IPS-18c (cell line): ENCODE measurements around the gene PHACTR1.

Experiments used
- H3K4me3 ChIP-seq: 2 replicates; pipeline ENCODE4 v1.7.0; 2013; ENCODE audit warnings: low read depth, mild to moderate bottlenecking, low read length, moderate library complexity; ENCODE audit not compliant: insufficient read depth
- H3K9me3 ChIP-seq: one replicate; pipeline ENCODE4 v1.6.1; 2013; ENCODE audit warnings: mild to moderate bottlenecking, low read length, moderate library complexity; ENCODE audit not compliant: control insufficient read depth, insufficient read depth

Gene PHACTR1

DNA sequence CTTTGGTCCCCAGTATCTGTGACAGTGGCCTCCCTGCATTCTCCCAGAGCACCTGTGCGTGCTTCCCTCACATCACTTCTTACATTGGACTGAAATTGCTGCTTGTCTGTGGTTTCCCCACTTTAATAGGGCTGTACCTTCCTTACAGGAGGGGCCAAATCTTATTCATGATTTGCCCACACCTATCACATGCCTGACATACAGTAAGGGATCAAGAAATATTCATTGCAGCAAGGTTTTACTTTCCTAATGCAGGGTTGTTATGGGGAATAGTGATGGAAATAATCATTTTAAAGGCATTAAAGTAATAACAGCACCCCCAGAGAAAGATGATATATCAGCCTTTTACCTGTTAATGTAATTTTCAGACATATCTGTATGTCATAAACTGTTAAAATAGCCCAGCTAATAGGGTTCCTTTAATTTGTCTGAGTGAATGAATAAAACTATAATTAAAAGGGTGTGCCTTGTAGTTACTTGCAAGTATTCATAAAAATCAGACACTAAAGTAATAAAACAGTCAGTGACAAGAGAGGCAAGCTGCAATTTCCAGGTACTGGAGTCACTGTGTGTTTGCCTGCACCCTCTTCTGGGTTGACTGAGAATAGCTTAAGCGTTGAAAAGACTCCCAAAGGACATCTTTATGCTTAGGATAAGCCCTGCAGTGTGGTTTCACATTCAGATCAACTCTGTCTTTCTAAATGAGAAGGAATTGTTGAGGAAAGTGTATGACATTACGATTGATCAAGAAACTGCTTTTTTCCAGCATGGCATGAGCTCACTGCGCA, 182.7 kb downstream of the PHACTR1 start:
- Histone ChIP-seq H3K4me3 (no peak overlapping the region), H3K9me3 (no peaks in the 10 kb centered on the region)

DNA sequence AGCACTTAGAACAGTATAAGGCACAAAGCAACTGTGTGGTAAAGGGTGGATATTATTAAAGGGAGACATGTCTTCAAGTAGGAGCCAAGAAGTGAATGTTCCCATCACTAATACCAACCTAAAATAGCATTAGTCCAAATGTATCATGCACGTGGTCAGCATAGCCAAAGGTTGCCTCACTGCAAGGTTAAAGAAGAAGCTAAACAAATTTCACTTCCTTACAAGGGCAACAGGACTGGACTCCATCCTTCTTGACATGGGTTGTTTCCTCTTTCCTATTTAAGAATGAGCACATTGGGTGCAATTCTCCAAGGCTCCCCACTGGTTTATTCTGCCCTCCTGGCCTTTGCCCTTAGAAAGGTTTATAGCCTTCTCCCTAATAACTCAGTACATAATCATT, 186.7 kb downstream of the PHACTR1 start:
- no peak overlapping the region for H3K4me3 ChIP-seq
- no peaks in the 10 kb centered on the region for H3K9me3 ChIP-seq

DNA sequence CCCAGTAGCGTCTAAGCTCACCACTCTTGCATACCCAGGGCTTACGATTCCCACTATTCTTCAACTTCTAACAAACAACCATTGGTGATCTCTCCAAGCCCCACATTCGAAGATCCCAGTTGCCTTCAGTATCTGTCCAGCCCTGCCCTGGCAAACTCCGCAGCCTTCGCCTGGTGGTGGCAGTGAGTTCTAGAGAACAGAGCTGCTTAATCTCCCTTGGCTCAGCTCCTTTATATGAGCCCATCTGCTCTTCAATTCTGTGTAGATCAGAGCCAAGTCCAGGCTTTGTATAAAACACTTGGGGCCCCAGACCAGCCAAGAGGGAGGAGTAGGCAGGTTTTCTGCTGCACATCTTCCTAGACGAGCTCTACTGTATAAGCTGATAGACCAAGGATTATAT, 193.3 kb downstream of the PHACTR1 start:
- H3K4me3 ChIP-seq: no peak overlapping the region
- no peaks in the 10 kb centered on the region for H3K9me3 ChIP-seq

DNA sequence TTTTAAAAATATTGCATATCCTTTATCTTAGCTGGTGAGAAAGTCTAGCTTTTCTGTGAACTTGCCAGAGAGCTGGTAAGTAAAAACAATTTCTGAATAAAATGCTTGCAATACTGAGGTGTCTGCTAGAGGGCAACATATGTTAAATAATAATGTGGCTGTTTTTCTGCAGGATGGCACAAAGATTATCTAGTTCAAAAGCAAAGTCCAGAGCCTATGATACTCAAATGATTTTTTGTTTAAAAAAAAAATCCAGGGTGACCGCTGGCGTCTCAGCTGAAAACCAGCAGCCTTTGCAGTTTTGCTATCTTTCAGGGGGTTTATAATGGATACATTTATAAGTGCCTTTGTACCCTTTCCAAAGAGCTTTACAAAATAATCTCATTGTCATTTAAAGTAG, 194.9 kb downstream of the PHACTR1 start:
- Histone ChIP-seq H3K4me3 (no peak overlapping the region), H3K9me3 (no peaks in the 10 kb centered on the region)

DNA sequence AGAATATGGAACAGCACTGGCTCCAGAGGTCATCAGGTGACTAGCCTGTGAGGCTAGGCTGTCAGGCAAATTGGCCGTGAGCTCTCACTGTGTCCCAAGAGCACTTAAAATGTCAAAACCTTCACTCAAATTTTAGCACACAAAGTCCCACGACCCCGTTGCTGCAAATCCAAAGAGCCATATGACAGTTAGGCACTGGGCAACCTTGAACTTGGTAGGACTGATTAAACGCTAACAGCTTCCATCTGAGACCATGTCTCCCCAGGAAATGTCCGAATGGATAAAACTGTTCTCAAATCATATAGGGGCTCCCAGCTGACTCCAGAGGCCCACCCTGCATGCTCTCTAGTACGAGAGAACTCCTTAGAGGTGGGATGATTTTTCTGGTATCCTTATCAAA, 196.6 kb downstream of the PHACTR1 start:
- Histone ChIP-seq H3K4me3 (no peak overlapping the region), H3K9me3 (no peaks in the 10 kb centered on the region)

DNA sequence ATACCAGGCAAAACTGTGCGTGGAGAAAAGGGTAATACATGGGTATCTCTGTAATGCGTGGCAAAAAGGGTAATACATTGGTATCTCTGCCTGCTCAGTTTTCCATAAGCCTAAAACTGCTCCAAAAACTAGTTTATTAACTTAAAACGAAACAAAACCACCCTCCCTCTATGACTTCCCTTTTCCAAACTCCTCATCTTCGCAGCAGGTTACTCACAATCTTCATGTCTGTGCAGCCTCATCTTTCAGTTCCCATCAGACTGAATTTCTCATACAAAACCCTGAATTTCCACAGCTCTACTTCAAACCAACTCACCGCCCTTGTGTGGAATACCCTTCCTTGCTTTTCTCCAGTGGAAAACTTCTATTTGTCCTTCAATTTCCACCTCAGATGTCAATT, 199.4 kb downstream of the PHACTR1 start:
- H3K9me3 ChIP-seq: no peaks in the 10 kb centered on the region
- H3K4me3 ChIP-seq: no peak overlapping the region

DNA sequence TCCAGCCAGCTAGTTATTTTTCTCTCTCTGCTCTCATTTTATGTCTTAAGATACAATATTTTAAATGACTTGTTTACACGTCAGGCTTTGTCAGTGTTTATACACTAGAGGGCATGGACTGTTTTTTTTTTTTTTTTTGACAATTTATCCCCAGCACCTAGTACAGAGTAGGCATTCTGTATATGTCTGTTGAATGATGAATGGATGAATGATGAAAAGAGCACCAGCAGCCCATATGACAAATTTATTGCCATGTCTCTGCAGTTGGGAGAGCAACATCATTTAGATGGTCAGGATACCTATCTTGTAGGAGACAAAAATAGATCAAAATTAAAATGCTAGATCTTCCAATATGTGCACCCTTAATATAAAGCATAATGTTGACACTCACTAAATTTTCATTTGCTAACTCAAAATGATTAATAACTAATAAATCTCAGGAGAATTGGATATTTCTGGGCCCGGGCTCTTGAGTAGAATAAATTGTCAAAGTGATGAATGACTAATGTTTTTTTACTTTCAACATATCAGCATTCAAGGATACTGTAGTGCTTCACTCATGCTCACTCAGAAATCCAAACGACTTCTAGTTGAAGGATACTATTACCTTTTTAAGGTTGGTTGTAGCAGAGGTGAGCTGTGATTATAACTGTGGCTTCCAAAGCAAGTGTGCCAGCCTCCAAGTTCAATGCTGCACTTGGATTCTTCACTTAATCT, 200.0 kb downstream of the PHACTR1 start:
- Histone ChIP-seq H3K9me3 (no peaks in the 10 kb centered on the region), H3K4me3 (no peak overlapping the region)

DNA sequence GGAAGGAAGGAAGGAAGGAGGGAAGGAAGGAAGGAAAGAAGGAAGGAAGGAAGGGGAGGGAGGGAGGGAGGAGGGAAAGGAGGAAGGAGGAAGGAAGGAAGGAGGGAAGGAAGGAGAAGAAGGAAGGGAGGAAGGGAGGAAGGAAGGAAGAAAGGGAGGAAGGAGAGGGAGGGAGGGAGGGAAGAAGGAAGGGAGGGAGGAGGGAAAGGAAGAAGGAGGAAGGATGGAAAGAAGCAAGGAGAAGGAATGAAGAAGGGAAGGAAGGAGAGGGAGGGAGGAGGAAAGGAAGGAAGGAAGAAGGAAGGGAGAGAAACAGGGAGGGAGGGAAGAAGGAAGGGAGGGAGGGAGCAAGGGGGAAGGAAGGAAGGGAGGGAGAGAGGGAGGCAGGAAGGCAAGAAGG, 204.9 kb downstream of the PHACTR1 start:
- H3K9me3 ChIP-seq: no peaks in the 10 kb centered on the region
- H3K4me3 ChIP-seq: no peak overlapping the region

DNA sequence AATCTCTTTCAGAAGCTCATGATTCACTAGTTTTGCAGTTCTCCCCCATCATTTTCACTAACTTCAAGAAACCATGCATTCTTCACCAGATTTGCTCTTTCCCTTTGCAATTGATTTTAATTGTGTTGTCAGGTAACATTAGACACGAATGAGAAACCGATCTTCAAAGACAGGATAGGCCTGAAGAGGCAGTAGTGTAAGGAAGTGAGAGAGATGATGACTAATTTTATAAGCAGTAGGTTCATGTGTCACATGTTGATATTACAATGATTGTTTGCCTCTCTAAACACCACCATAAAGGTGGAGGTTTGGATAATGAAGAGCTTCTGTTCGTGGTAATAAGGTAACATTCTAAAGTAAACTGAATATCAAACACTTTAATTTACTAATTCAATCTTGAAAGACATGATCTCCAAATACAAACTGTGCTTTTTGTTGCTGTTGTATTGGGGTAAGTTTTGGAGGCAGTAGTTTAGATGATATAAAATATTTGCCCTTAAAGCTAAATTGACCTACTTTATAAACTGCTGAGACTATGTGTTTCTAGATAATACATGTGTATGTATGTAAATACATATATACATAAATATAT, 207.2 kb downstream of the PHACTR1 start:
- H3K9me3 ChIP-seq: no peaks in the 10 kb centered on the region
- no peak overlapping the region for H3K4me3 ChIP-seq

DNA sequence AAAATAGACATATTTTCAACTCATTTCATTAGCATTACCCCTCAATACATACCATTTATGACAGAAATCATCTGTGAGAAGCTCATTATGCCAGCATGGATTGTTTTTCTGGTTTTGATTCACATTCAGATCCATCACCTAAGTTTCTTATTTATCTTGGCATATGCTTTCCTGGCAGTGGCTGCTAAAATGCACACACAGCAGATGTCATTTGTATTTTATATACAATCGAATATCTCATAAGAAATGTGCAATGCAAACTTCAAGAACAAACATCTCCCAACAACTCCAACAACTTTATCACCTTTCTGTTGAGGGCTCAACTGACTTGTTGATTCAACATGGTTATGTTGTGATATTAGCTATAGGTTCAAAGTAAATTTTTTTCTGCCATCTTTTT, 208.3 kb downstream of the PHACTR1 start:
- H3K4me3 ChIP-seq: no peak overlapping the region
- no peaks in the 10 kb centered on the region for H3K9me3 ChIP-seq

DNA sequence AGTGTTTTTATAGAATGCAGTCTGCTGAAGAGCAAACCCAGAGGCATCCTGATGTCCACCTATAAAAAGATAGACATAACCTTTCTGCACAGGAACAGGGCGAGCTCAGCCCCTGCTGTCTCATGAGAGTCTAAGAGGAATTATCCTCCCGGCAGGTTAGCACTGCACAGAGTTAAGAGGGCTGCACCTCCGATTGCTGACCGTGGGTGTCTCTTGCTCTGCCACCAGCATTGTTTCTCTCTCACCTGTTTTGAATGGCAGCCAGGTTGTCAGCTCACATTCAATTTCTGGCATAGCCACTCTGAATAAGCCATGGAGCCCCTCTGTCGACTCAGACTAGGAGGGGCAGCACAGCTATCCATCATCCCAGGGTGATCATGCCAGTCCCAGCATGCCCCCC, 211.2 kb downstream of the PHACTR1 start:
- Histone ChIP-seq H3K4me3 (no peak overlapping the region), H3K9me3 (no peaks in the 10 kb centered on the region)

DNA sequence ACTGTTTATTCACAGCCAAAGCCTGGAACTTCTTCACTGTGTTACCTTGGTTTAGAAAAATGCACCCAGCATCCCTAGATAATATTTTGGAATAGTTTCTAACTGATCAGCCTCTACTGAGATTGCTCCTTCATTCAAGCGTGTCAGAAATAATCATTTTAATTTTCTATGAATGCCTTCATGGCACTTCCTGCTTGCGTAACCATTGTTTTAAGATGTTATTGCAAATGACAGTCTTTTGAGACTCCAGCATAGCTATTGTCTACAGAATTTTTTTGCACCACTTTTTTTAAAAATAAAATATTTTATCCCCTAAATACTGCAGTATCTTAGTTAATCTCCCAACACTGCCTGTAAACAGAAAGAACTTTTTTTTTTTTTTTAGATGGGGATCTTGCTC, 213.1 kb downstream of the PHACTR1 start:
- Histone ChIP-seq H3K9me3 (no peaks in the 10 kb centered on the region), H3K4me3 (no peak overlapping the region)

DNA sequence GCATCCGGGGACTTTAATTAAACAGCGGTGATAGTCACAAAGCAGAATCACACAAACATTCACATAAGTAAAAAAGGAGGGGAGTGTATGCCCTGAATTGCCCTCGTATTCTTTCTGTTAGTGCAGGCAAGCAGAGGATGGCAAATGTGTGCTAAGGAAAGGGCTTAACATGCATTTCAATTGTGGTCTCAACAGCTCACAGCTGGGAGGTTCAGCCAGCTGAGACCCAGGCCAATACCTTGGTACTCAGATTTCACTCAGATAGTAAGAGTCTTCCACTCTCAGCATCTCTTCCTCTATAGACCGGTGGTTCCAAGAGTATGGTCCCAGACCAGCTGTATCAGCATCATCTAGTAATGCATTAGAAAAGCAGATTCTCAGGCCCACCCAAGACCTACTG, 215.1 kb downstream of the PHACTR1 start:
- no peaks in the 10 kb centered on the region for H3K9me3 ChIP-seq
- no peak overlapping the region for H3K4me3 ChIP-seq

DNA sequence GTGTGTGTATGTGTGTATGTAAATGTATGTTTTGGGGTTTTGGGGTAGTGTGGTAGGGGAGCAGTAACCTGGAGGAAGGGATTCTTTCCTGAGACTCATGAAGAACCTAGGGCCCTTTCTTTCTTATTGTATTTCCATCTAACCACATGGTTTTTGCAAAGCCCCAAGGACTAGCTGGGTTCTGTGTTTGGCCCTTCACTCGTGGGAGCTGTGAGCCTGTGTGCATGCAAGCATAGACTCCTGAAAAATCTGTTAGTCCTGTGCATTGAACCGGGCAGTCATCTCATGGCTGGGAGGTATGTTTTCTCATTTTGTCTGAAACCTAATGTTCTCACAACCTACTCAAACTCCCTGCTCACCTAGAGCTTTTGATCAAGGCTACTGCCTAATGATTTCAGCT, 219.1 kb downstream of the PHACTR1 start:
- Histone ChIP-seq H3K9me3 (no peaks in the 10 kb centered on the region), H3K4me3 (no peak overlapping the region)

DNA sequence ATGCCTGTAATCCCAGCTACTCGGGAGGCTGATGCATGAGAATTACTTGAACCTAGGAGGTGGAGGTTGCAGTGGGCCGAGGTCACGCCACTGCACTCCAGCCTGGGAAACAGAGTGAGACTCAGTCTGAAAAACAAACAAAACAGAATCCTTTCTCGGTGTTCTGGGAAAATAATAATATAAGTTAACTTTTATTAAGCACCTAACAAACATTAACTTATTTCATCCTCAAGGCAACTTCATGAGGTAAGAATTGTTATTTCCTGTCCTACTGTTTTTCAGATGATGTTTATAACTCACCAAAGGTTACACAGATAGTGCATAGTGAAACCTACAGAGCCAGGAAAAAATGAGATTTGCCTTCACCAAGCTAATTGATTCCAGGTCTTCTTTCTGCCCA, 221.4 kb downstream of the PHACTR1 start:
- Histone ChIP-seq H3K9me3 (no peaks in the 10 kb centered on the region), H3K4me3 (no peak overlapping the region)

DNA sequence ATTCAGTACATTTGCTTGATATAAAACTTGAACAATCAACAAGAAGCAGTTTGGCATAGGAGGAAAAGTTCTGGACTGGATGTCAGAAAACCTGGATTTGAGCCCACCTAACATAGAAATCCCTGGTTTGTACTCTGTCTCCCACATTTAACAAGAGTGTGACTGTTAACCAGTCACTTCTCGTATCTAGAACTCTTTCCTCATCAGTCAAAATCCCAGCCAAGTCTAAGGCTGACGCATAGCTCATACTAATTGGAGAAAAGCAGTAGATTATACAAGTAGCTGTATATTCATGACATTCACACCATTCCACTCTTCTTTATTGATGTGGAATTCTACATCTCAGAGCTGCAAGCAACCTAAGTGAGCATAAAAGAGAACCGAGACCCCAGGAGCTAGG, 222.7 kb downstream of the PHACTR1 start:
- no peak overlapping the region for H3K4me3 ChIP-seq

DNA sequence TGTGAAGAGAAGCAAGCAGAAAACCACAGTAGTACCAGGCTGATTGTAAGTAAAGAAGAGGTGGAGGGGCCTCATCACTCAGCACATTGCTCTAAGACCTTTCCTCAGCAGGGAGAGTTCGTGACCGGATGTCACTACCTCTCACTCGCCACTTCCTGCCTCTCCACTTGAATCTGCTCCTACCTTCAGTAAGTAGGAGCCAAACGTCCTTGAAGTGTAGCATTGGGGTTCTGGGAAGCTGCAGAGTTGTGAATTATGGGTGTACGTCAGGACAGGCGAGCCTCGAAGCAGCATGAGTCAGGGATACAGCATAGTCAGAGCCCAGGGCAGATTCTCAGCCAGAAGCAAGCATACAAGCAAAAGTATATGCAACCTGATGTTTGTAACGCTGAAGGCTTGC, 224.9 kb downstream of the PHACTR1 start:
- Histone ChIP-seq H3K9me3 (no peaks in the 10 kb centered on the region), H3K4me3 (no peak overlapping the region)

More for the DNA sequence above, 222.7 kb downstream of the PHACTR1 start:
- H3K9me3 ChIP-seq: no peaks in the 10 kb centered on the region

DNA sequence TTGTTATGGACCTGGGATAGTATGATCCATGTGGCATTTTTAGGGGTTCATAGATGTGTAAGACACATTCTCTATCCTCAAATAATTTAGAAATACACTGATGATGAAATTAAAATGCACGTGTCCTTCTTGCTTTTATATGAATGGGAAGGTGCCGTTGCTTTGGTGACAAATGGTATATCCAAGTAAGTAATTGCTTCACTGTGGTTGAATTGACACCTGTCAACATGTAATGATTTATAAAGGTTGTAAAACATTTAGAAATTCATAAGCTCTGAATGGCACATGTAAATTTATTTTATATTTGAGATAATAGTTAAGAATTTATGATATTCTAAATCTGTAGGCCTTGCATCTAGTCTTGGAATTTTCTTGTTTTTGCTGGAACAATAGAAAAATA, 227.0 kb downstream of the PHACTR1 start:
- Histone ChIP-seq H3K9me3 (no peaks in the 10 kb centered on the region), H3K4me3 (no peak overlapping the region)
